Activated naive CD8-positive, alpha-beta T cell treated with anti-CD3 and anti-CD28 coated beads, Interleukin-2, amount 10 ng/mL, durations not matched to agents 7 days and 5 days (primary cell): Measurements from ENCODE around the gene CXCL12. TPM values are rescaled to one million over a fixed set of nuclear protein-coding genes. Genes with fewer than 3 reads are reported as not detected.

ENCODE experiments used
- ATAC-seq: fragments of 150-1000 bp; cut with Tn5 transposase; one replicate; pipeline ENCODE4 v1.10.0; 2021; ENCODE audit warnings: low read depth, moderate library complexity
- POLR2A ChIA-PET: fragments of 350-600 bp; sonication (Branson Sonifier 250); formaldehyde crosslinking; loops from one replicate; lab custom pipeline; 2021; ENCODE audit warnings: antibody characterized with exemption; lab: Charles Lee
- DNase-seq: peaks from one replicate; pipeline ENCODE4 v3.0.0; 2021
- H3K27ac Mint-ChIP-seq: one replicate; pipeline ENCODE4 v1.8.0; 2022; ENCODE audit warnings: mild to moderate bottlenecking, mixed read lengths
- H3K27me3 Mint-ChIP-seq: one replicate; pipeline ENCODE4 v1.8.0; 2022; ENCODE audit warnings: mild to moderate bottlenecking, moderate library complexity, mixed read lengths
- H3K36me3 Mint-ChIP-seq: one replicate; pipeline ENCODE4 v1.8.0; 2021; ENCODE audit warnings: mild to moderate bottlenecking, mixed read lengths
- H3K4me1 Mint-ChIP-seq: one replicate; pipeline ENCODE4 v1.8.0; 2021; ENCODE audit warnings: mixed read lengths
- H3K4me3 Mint-ChIP-seq: one replicate; pipeline ENCODE4 v1.8.0; 2022; ENCODE audit warnings: mild to moderate bottlenecking, moderate library complexity, mixed read lengths
- H3K9me3 Mint-ChIP-seq: one replicate; pipeline ENCODE4 v1.8.0; 2021; ENCODE audit warnings: mixed read lengths
- total RNA-seq, 2 experiments: library from RNA; stranded (reverse); gene quantifications; one replicate each; pipeline ENCODE4 v1.2.3, GENCODE V29; 2021

Gene CXCL12
- total RNA-seq, 2 experiments from 2014 or later = not detected

DNA sequence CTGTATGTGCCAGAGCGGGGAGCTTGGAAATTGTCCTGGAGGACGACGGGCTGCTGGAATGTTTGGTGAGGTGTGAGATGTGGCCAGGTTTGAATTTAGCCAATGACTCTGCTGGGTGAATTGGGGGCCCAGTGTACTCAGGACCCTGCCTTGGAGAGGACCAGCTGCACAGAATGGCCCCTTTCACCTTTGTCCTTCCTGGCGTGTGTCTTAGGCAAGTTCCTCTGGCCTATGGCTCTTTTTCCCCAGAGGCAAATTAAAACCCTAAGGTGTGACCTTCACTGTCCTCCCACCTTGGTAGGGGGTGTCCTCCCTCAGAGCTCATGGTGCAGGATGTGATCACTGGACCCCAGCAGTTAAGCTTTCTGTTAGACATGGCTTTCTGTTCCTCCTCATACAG lies 47.8 kb downstream of the CXCL12 start:
- H3K4me1 Mint-ChIP-seq = no peaks in the 10 kb centered on the region

DNA sequence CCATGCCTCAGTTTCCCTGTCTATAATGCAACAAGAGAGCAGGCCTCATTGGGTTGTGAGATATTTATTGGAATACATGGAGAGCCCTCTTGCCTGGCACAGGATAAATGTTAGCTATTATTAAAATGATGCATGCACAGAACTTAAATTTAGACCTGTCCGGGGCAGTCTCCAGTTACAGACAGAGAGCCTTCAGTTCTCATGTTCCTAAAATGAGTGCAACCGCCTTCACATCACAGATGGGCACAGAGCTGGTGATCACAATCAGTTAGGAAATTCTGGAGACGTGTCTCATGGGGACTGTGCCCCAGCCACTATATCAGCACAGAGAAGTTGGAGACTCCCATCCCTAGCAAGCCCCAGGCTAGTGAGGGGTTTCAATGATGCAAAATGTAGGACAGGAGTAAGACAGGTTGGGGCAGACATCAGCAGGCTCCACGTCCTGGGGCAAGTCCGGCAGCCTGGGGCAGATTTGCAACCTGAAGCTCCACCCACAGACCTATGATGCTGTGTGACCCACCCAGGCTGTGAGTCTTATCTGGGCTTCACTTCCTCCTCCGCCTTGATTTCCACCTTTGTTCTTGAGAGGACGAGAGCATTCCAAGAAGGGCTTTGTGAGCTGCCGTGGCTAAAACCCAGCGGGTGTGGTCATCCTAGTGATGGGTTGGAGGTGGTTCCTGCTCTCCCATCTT lies 49.4 kb downstream of the CXCL12 start:
- no peak overlapping the region for H3K4me3 Mint-ChIP-seq
- ATAC-seq (no peak), DNase-seq (no peak)
- POLR2A ChIA-PET = no interaction called here
- no peaks in the 10 kb centered on the region for H3K9me3 Mint-ChIP-seq
- no peaks in the 10 kb centered on the region for H3K4me1 Mint-ChIP-seq
- H3K27ac Mint-ChIP-seq = no peak overlapping the region
- H3K36me3 Mint-ChIP-seq = no peaks in the 10 kb centered on the region
- H3K27me3 Mint-ChIP-seq = peaks cover 4% of the 10 kb centered on the region

More for the DNA sequence above, 47.8 kb downstream of the CXCL12 start:
- ATAC-seq (no peak), DNase-seq (no peak)
- H3K27me3 Mint-ChIP-seq = no peaks in the 10 kb centered on the region
- no peak overlapping the region for H3K4me3 Mint-ChIP-seq
- H3K9me3 Mint-ChIP-seq = no peaks in the 10 kb centered on the region
- no peak overlapping the region for H3K27ac Mint-ChIP-seq
- H3K36me3 Mint-ChIP-seq = no peaks in the 10 kb centered on the region
- POLR2A ChIA-PET = no interaction called here

DNA sequence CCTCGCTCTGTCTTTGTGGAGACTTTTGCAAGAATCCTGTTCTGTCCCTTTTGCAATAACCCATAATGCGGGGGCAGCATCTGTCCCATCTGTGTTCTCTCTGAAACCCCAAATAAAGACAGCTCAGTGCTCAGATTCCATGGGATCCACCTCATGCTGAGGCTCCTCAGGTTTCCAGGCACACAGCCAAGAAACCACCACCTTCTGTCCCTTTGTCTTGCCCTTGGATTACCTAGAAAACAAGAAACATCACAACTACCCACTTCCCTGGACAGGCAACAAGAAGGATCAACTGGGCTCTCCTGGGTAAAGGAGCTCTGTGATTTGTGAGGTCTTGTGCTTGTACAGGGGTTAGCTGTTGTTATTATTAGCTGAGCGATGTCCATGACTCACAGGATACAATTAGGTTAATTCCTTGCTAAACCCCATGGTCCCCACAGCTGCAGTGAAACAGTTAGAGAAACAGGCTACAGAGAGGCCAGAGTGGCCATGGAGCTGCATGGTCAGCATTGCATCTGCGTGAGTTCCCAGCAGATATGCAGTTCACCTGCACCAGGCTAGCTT lies 50.2 kb downstream of the CXCL12 start:
- no peak for DNase-seq
- Mint-ChIP-seq H3K36me3 (no peaks in the 10 kb centered on the region), H3K9me3 (no peaks in the 10 kb centered on the region), H3K4me1 (no peaks in the 10 kb centered on the region), H3K27ac (no peak overlapping the region), H3K4me3 (no peak overlapping the region), H3K27me3 (peaks cover 4% of the 10 kb centered on the region)
- POLR2A ChIA-PET = no interaction called here
- ATAC-seq = no peak

DNA sequence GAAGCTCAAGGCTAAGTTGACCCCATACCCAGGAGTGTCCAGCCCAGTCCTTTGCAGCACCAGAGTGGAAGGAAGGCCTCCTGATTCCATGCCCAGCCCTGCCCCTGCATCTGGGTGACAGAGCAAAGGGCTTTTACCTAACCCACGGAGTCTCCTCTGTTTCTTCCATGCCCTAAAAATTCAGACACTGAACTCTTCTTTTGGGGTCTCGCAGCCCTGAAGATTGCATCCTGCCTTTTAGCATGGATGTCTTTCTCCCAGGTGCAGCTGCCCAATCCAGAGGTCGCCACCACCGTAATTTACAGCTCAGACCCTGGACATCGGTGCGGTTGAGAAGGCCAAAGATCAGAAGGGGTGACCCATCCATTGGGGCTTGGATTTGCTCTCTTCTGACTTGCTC lies 50.8 kb downstream of the CXCL12 start:
- POLR2A ChIA-PET = no interaction called here
- ATAC-seq = no peak

DNA sequence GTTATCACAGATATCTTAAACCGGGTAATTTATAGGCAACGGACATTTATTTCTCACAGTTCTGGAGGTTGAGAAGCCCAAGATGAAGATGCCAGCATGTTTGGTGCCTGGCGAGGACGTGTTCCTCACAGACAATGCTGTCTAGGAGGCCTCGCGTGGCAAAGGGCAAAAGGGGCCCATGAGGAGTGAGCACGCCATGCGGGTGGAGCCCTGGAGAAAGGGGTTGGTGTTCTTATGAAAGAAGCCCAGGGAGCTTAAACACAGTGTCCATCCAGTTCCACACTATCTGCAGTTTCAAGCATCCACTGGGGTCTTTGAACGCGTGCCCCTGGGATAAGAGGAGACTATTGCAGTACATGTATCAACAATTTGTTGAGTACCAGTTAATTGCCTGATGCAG lies 51.4 kb downstream of the CXCL12 start:
- Mint-ChIP-seq H3K4me3 (no peak overlapping the region), H3K4me1 (no peaks in the 10 kb centered on the region), H3K27me3 (peaks cover 12% of the 10 kb centered on the region), H3K27ac (no peak overlapping the region), H3K9me3 (no peaks in the 10 kb centered on the region), H3K36me3 (no peaks in the 10 kb centered on the region)
- DNase-seq (no peak), ATAC-seq (no peak)
- POLR2A ChIA-PET = no interaction called here

More for the DNA sequence above, 50.8 kb downstream of the CXCL12 start:
- no peaks in the 10 kb centered on the region for H3K36me3 Mint-ChIP-seq
- H3K27ac Mint-ChIP-seq = no peak overlapping the region
- no peak for DNase-seq
- no peaks in the 10 kb centered on the region for H3K9me3 Mint-ChIP-seq
- peaks cover 8% of the 10 kb centered on the region for H3K27me3 Mint-ChIP-seq
- no peak overlapping the region for H3K4me3 Mint-ChIP-seq
- no peaks in the 10 kb centered on the region for H3K4me1 Mint-ChIP-seq

DNA sequence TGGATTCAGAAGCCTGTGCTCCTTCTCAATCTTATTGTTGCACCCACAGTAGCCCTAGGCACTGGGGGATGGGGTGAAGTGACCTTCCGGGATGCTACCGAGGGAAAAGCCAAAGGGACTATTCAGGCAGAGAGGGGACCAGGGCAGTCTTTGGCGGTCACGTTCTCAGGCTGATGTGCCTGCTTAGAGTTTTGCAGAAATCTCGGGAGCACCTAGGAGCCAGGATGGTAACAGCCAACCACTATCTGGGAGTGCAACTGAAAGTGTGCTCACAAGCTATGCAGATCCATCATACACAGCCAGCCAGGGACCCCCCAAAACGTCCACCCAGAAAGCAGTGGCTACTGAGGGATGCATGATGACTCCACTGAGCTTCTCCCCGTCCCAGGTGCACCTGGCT lies 52.4 kb downstream of the CXCL12 start:
- Mint-ChIP-seq H3K4me3 (no peak overlapping the region), H3K9me3 (no peaks in the 10 kb centered on the region), H3K27ac (no peak overlapping the region), H3K36me3 (no peaks in the 10 kb centered on the region), H3K27me3 (peaks cover 13% of the 10 kb centered on the region), H3K4me1 (no peaks in the 10 kb centered on the region)
- DNase-seq = no peak
- POLR2A ChIA-PET = no interaction called here
- no peak for ATAC-seq

DNA sequence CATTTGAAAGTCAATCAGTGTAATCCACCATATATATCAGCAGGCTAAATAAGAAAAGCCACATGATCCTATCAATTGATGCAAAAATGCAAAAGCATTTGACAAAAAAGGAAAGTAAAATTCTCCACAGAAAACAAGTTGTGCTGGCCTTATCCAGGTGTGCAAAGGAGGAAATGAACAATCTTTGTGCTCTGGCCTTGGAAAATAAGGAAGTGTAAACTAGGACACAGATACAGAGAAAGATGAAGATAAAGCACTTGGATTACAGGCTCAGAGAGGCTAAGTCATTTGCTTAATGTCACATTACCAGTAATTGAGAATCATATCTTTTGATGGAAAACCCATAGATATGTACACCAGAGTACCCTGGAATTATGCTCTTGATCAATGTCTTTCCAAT lies 54.5 kb downstream of the CXCL12 start:
- Mint-ChIP-seq H3K27me3 (peaks cover 13% of the 10 kb centered on the region), H3K27ac (no peak overlapping the region), H3K4me3 (no peak overlapping the region), H3K36me3 (no peaks in the 10 kb centered on the region), H3K9me3 (no peaks in the 10 kb centered on the region), H3K4me1 (no peaks in the 10 kb centered on the region)
- POLR2A ChIA-PET = no interaction called here
- no peak for ATAC-seq
- no peak for DNase-seq

DNA sequence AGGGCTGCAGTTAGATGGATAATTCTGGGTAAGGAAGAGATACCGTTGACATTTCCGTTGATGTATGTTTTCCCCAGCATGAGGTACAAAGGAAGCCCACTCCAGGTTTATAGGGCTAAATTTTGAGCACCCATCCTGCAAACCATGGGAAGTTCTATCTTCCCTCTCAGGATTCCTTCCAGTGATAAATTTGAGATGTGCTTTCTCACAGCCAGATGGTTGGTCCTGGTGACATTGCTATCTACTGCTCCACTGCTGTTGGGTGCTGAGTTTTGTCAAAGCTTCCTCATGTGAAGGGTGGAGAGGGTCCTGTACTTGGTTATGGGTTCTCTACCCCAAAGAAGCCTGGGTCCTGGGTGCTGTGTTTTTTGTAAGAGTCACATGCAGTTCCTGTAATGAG lies 57.4 kb downstream of the CXCL12 start:
- no peak for ATAC-seq

More for the DNA sequence above, 57.4 kb downstream of the CXCL12 start:
- peaks cover 13% of the 10 kb centered on the region for H3K27me3 Mint-ChIP-seq
- no peaks in the 10 kb centered on the region for H3K4me1 Mint-ChIP-seq
- H3K4me3 Mint-ChIP-seq = no peak overlapping the region
- POLR2A ChIA-PET = no interaction called here
- H3K9me3 Mint-ChIP-seq = no peaks in the 10 kb centered on the region
- no peak overlapping the region for H3K27ac Mint-ChIP-seq
- H3K36me3 Mint-ChIP-seq = no peaks in the 10 kb centered on the region
- no peak for DNase-seq
